Amygdala (tissue), 56 donors: Measurements from ENCODE around the gene STAC.

ENCODE experiments used
- DNase-seq, 56 donors: peaks; one replicate each; lab custom pipeline; 2025; lab: John Stamatoyannopoulos, UW

Gene STAC, protein sequence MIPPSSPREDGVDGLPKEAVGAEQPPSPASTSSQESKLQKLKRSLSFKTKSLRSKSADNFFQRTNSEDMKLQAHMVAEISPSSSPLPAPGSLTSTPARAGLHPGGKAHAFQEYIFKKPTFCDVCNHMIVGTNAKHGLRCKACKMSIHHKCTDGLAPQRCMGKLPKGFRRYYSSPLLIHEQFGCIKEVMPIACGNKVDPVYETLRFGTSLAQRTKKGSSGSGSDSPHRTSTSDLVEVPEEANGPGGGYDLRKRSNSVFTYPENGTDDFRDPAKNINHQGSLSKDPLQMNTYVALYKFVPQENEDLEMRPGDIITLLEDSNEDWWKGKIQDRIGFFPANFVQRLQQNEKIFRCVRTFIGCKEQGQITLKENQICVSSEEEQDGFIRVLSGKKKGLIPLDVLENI

DNA sequence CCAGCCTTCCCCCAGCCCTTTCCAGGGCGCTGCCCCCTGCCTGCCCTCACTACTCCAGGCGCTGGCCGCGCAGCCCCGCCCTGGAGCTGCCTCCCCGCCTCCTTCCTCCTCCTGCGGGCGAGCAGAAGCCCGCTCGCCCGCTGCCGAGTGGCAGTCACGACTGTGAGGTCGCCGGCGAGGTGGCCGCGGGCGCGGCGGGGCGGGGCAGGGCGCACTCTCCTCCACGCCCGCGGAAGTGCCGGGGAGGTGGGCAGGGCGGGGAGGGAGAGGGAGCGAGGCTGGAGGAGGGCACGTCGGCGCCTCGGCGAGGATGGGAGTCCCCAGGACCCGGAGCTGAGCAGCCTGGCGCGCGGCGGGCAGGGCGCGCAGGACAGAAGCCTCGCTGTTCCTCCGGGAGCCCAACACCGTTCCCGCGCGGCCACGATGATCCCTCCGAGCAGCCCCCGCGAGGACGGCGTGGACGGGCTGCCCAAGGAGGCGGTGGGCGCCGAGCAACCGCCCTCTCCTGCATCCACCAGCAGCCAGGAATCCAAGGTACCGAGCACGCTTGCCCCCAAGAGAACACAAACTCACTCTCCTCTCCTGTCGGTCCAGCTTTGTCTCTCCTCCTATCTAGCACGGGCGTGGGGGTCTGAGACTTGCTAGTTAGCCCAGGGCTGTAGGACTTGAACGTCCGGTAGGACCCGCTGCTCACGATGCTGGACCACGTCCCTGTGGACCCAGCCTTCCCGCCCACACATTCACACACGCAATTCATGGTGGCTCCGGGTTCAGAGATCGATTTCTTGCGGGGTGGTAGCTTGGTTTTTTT, at the start of gene STAC:
TSS of gene STAC (plus strand) at position 284 of the 811 bp plus-strand sequence. CDS start at position 424, 140 bp downstream.
- peak in 3 of 56 donors; percentile 10 to 29 (median 16) for DNase-seq

DNA sequence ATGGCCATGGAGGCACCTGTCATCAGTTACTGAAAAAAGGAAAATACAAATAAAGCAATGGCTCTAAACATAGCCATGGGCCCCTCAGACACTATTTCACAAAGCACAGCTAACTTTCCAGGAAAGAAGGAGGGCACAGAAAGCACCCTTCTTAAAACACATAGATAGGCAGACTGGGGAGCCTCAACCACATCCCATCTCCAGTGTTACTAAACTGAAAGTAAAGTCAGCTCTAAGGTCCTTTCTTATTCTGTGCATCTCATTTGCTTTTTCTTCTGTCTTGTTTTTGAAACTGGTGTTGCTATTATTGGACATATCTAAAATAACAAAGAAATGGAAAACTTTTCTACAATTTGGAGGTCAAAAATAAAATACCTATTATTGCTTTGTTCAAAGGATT, 48.2 kb upstream of the STAC start:
- DNase-seq, result no peak

DNA sequence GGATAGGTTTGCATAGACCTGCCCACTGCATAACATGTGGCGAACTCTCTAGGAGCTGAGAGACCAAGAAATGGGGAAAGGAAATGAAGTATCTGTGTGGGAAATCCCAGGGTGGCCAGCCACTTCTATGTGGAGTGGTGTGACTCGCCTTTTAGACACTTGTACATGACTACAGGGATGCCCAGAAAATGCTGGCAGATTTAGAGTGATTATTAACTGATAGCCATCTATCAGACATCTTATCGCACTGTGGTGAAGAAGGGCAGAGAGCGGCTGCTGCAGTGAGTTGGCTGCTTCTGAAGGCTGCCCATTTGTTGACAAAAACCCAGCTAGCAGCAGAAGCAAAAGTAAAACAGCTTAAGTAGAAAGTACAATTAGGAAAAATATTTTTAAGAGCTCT, 18.1 kb upstream of the STAC start:
- DNase-seq, result no peak

DNA sequence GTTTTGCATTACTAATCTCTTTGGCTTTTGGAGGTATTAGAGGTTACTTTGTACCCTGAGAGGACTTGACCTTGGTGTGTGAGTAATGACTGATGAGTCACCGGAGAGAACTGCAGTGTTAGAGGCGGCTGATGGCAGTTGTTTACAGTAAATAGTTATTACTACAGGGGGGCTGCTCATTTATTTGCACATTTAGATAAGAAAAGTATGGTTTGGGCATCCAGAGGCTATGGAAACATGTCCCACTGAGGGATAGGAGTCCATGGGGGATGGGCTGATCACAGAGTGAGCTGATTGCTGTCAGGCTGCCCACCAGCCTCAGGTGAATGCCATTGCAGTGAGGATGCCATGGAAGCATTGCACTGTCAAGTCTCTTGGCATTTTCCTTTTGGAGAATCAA, 17.3 kb upstream of the STAC start:
- no peak for DNase-seq

DNA sequence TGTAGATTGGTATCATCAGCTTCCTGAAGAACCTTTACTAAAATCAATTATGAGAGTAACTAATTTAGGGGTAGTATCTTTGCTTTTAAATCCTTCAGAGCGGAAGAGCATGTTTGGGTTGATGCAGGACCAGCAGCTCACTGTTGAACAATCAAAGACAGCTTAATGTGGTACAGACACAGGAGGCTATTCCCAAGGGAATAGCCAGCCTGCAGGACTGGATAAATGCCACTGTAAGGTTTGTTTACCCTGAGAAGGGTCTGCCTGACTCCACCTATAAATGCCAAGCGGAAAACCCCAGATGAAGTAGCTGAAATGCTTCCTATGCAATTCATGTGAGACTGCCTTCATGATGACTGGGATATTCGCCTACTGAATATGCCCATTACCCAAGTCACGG, 16.0 kb upstream of the STAC start:
- no peak for DNase-seq

DNA sequence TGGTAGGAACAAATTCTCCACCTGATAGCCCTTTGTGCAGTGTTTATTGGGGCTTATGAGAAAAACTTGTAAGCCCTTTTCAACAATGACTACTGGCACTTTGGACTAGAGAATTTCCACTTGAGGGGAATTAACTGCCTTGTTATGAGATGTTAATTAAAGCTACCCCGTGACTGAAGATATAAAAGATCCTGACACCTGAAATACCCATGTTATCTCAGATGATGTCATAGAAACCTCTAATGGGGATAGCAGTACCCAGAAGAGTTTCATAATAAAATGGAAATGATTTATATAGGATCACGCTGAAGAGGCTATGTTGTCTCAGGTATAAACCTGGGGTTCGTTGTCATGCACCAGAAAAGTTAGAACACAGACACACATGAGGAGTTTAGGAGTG, 14.5 kb upstream of the STAC start:
- DNase-seq, result no peak

DNA sequence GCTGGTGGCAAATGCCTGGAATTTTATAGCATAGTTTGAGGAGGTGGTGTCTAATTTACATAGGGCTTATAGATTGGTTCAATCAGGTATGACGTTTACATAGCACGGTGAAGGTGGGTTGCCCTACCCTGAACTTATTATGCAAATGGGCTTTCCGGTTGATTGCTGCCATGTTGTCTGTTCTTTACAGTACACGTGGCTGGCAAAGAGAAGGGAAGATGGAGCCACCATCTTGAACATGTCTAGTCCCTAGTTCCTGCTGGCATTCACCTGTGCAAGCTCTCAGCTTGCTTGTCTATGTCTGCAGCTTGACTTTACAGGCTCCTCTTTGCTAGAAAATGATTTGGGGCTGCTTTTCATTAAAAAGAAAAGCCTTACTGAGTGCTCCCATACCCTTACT, 14.0 kb upstream of the STAC start:
- no peak for DNase-seq

DNA sequence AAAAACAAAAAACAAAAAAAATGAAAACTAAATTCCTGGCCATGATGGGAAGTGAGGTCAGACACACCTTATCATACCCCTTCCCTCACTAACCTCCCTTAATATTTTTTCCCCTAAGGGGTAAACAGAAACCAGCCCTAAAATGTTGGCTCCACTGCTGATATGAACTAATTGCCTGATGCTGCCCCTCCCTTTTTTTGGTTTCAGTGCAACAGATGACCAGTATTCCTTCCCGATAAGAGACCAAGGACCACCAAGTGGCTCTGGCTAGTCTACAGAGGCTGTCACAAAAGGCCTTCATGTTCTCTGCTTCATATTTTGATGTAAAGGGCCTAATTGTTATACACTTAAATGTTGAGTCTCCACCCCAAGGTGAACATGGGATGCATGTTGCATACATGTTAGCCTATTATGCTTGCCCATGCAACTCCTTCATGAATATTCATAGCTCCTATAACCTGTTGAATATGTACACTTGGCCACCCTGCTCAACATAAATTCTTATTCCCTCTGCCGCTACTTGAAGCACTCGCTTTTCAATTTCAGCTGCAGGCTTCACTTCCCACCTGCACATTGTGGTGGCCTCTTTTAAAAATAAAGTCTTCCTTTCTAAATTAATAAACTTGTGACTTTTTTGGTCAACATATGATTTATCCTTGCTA, 12.3 kb upstream of the STAC start:
- DNase-seq, result no peak

DNA sequence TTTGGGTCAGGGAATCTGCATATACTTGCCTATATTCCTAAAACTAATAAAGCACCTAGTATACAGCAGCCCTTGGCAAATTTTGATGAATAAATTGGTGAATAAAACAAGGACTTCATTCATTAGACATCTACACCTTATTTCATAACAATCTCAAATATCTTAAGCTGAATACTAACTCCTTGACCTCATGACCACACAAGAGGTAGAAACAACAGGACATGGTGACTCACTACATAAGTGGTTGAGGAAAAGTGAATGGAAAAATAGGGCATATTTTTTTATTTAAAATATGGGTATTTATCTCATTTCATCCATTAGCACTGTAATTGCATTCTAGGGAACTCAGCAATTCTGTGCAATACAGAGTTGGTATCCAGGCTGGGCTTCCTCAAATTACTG, 7.8 kb upstream of the STAC start:
- DNase-seq, result no peak

DNA sequence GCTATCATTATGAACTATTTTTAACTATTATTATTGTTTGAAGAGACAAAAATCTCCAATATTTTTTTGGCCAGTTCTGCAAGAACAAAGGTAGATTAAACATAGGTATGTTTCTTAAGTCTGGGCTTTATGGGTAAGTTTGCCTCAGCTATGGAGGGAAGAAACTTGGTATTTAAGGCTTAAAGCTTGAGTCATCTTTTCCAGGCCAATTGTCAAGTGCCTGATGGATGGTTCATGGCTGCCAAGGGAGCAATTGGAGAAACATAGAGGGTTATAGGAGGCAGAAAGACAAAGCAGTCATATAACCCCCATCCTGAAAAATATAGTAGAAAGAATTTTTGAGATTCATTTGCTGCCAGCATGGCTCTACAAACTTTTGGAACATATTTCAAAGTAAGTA, 7.2 kb upstream of the STAC start:
- no peak for DNase-seq

DNA sequence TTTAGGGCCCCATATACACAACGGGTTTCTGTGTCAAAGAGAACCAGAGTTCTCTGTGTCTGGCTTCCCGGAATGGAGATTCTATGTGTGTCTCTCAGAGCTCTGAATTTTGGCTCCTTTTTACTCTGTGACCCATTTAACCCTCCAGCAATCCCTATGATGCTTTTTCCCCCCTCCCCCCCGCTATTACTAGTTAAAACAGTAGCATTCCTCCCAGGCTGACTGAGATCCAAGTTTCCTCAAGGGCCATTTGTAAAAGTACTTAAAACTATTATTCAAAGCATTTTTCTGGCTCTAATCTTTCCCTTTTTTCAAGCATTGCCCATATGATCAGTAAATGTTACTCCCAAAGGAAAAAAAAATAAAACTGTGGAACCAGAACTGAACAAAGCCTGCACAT, 6.6 kb upstream of the STAC start:
- DNase-seq, result no peak

DNA sequence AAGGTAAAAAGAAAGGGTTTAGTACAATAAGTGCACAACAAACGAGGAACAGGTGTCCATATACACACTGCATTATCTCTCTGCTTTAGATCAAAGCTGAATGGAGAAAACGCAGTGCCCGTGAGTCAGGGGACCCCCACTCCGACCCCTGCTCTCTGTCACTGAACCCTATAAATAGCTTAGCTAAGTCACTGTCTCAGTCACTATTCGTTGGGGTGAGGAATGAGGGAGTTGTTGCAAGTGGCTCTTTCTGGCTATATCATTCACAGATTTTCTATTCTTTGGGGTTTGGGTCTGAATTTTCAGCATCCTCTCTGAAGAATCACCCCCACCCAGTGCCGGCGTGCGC, 458 bp upstream of the STAC start:
- no peak for DNase-seq

DNA sequence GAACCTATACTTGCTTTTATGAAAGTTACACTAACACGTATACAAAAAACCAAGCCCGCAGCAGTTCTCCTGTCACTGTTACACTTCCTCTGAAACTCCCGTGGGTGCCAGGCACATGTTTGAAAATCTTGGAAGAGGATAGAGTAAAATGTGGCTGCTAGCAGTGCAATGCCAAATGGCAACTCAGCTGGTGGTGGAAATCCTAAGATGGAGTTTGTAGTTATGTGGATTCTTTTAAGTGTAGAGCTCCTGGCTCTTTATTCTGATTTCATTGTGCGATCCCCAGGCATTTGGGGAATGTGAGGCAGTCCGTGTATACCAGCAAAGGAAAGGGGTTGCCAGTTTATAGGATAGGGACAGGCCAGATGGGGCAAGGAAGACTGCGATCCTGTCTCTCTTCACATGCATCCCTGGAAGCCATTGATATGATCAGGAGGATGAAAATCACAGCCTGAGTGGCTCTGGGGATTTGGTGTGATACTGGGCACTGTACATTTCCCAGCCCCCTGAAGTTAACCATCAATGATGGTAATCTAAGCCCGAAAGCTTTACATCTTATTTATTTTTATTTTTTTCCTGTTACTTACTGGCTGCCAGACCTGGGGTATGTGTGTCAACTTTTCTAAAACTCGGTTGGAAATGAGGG, 1.1 kb downstream of the STAC start:
- no peak for DNase-seq

DNA sequence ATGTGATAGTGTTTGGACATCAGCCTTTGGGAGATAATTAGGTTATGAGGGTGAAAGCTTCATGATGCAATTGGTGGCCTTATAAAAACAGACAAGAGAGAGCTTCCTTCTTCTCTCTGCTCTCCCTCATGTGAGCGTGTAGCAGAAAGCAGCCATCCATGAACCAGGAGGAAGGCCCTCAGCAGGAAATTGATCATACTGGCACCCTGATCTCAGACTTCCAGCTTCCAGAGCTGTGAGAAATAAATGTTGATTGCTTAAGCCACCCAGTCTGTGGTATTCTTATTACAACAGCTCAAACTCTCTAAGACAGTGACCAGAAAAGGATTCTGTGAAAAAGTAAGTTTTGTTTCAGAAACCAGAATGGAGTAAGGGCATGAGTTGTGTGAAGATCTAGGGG, 13.3 kb downstream of the STAC start:
- DNase-seq, result no peak

DNA sequence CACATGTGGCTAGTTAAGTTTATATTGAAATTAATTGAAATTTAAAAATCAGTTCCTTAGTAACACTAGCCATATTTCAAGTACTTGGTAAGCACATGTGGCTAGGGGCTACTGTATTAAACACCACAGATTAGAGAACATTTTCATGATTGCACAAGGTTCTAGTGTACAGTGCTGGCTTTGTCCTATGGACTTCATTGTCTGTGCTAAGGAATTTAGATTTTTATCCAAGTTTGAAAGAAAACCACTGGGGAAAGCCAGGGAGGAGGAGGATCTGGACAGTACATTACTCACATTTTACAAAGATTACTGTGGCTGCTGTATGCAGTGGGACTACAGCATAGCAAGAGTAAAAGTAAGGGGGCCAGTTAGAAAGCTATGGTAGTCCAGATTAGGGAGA, 13.9 kb downstream of the STAC start:
- no peak for DNase-seq

DNA sequence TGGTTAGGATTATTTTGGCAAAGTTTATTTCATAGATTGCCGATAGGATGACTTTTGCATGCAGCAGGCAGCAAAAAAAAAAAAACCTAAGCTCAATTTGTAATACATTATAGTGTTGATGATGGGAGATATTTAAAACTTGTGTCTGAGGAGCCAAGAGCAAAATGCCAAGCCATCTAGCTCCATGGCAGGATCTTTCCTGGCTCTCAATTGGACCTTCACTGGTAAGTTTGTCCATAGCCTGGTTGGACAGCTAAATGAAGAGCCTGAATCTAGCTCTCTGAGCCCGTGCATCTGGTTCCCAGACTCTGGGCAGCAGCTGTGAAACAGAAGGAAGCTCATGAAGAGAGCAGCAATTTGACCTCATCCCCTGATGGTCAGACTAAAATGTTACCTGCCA, 17.5 kb downstream of the STAC start:
- no peak for DNase-seq

DNA sequence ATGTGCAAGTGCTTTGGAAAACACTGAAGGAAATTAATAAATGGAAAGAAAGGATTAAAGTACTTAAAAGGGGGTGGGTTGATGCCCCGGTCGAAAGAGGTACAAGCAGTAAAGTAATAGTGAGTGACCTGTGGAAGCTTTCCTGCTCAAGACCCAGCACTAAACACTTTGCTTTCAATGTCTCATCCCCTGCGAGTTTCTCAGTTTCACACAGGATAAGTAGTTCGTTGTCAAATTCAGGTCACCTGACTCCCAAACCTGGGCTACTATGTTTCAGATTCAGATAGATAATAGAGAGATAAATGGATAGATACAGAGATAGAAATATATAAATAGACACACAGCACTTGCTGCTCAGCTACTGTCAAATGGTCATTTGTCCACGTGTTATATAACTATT, 19.6 kb downstream of the STAC start:
- DNase-seq, result no peak

DNA sequence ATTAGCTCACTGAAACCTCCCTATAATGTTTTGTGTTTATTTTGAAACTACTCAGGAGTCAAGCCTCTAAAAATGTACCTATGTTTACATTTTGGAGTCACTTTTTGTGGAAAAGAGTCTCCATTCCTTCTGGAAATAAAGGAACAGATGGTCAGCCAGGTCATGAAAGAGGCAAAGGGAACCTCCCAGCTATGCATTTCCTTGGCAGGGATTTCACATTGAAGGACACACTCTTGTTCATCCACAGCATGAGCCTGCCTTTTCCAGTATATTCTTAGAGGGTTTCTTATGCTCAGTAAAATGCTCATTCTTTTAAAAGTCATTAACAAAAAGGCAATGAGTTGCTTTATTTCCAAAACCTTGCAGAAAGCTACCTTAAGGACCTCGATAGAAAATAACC, 20.8 kb downstream of the STAC start:
- DNase-seq, result no peak

DNA sequence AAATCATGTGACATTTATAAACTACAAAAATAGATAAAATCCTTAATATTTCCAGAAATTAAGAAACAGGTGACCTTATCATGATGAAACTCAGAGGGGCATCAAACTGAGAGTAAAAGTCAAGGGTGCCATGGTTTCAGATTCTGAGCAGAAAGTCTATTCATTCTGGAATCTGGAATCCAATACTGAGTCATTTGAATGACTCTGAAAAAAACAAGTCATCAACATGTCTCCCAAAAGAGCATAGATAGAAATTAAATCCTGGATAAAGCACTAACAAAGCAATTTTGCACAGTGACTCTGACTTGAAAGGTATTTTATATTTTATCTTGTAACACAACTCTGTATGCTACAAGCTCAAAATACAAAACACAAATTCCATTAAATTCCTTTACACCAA, 23.4 kb downstream of the STAC start:
- DNase-seq, result no peak

DNA sequence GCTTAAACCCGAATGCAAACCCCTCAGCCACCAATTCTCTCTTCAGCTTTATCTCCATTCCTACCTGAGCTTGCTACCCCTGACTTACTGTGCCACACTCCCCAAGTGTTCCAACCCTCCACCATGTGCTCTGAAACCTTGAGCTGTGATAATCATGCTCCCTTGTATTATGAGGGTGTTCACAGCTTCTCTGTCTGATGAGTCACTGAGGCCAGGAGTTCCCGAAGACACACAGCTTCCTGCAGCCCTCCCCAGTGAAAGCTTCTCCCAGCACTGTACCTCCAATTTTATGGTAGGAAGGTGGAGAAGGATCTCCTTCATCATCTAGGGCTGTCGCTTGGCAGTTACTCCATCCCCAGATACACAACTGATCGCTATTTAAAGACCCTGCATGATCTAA, 24.9 kb downstream of the STAC start:
- no peak for DNase-seq

DNA sequence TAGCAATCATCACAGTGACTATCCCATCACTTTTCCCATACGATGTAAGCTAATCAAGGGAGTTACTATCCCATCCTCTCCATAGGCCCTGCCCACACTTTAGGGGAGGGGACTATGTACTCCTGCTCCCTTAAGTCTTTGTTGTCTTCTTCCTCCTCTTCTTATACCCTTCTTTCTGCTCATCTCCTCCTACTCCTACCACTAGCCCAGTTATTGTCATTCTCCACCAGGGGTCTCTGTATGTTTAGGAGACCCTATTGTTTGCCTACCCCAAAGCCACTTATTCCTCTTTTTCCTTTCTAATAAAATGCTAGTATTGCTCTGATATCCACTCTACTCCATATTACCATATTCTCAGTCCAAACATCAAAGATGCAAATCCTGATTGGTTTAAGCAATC, 27.8 kb downstream of the STAC start:
- no peak for DNase-seq
